HuH-7.5 (cell line): ENCODE measurements around the gene SNCG.
"Not testable (repeated sequence)": the region's sequence is repeated elsewhere in the genome, so short reads cannot be mapped to it uniquely, and the experiment has no call there.

Experiments used
- DNase-seq: peaks from one replicate; pipeline ENCODE4 v3.0.0; 2011; ENCODE audit warnings: low spot score

Gene SNCG

DNA sequence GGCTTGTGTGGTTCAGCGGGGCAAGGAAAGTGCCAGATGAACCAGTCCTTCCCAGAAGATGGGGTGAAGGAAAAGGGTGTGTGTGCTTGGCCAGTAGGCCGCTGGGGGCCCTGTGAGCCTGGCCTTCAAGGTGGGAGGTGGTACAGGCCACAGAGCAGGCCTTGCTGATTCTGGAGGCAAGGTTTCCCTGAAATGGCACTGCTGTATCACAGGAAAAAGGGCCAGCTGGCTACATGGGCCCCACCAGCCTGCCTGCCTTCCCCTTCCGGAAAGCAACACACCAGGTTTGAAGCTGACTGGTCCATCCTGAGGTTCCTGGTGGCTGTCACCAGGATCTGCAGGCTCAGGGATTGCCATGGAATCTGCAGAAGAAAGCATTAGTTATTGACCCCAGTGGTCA, 13.5 kb upstream of the SNCG start:
- no peak for DNase-seq

GRCh38 chr10:86945361-86946212, 12.8 kb upstream of the SNCG start:
- DNase-seq, result no peak

DNA sequence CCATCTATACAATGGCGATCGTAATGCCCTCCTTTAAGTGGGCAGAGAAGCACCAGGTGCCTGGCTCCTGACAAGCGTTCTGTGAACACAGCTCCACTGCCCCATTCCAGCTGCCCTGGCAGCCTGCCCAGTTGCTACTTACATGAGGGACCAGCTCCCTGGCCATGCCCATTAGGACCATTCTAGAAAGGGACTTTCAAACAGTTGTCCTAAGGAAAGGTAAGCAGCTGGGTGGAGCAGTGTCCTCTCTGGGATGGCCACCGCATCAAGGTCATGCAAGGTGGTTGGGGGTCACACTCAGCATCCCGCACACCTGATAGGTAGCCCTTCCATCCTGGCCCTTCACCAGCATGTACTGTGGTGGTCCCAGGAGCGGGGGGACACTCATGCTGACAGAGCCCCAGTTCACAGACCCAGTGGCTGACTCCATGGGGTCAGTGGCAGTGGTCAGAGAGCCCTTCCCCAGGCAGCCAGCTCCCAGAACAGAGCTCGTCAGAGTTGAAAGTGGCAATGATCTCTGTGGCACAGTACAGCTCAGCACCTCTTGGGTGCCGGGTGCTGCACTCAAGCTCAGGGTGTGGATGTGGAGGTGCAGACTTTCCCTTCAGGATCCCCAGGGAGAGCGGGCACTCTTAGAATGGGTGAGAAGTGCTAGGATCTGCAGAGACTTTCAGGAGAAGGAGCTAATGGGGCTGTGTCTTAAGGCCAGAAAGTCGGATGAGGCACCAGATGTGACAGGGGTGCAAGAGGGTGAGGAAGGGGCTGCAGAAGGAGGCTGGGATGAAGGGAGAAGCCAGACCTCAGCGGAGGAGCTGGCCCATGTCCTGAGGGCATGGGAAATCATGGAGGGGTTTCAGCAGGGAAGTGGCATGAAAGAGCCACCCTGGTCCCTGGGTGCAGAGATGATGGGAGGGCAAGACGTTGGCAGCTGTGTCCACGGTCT, 11.9 kb upstream of the SNCG start:
- no peak for DNase-seq

GRCh38 chr10:86947806-86948205, 10.6 kb upstream of the SNCG start:
- not testable (repeated sequence) for DNase-seq

- no peak for DNase-seq
These were observed 8.1 kb upstream of the SNCG start for GRCh38 chr10:86950349-86950748.

- no peak for DNase-seq
These were observed 7.1 kb upstream of the SNCG start for GRCh38 chr10:86951184-86951761.

- DNase-seq, result no peak
These were observed 6.3 kb upstream of the SNCG start for GRCh38 chr10:86952106-86952505.

DNA sequence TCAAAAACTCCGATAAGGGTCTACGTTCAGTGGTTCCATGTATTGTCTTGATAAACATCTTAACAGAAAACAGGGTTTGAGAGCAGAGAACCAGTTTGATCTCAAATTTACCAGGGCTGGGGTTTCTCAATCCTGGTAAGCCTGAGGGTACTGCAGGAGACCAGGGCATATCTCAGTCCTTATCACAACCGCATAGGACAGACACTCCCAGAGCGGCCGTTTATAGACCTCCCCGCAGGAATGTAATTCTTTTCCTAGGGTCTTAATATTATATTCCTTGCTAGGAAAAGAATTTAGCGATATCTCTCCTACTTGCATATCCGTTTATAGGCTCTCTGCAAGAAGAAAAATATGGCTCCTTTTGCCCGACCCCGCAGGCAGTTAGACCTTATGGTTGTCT, 5.7 kb upstream of the SNCG start:
- not testable (repeated sequence) for DNase-seq

DNA sequence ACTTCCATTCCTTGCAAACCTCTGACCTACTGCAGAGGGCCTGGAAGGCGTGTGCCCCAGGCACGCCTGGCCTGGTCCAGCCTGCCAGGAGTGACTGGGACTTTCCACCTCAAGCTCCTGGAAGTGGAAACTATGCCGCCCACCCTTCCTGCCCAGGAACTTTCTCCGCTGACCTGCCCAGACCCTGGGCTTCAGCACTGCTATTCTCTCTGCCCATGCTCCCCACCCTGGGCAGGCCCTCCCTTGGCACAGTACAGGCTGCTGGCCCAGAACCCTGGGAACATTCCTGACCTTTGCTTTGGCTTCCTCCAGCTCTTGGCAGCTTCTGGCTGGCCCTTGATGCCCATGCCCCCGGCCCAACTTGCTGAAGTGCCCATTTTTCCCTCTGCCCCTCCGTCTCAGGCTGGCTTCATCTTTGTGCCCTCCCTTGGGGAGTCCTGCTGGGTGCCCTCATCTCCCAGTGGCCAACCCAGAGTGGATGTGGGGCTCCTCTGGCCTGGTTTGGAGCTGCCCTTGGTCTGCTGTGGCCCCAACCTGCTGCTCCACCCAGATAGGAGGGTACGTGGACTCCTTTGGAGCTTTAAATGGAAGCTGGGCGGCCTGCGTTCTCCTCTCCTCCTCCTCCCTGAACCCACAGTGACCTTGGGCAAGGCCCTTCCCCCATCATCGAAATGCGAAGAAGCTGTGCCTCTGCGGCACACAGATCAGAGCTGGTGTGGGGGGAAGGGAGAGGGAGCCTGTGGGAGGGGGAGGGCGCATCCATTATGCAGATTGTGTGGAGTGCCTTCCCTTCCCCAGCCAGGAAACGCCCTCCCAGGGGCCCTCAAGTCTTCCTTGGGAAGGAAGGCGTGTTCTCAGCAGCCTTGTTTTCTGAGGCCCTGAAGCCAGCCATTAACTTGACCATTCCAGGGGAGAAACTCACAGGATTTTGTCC, 4.4 kb upstream of the SNCG start:
- DNase-seq, result no peak

- DNase-seq, result no peak
These were observed 3.5 kb upstream of the SNCG start for GRCh38 chr10:86954681-86955500.

- no peak for DNase-seq
These were observed 2.8 kb upstream of the SNCG start for GRCh38 chr10:86955501-86956194.

DNA sequence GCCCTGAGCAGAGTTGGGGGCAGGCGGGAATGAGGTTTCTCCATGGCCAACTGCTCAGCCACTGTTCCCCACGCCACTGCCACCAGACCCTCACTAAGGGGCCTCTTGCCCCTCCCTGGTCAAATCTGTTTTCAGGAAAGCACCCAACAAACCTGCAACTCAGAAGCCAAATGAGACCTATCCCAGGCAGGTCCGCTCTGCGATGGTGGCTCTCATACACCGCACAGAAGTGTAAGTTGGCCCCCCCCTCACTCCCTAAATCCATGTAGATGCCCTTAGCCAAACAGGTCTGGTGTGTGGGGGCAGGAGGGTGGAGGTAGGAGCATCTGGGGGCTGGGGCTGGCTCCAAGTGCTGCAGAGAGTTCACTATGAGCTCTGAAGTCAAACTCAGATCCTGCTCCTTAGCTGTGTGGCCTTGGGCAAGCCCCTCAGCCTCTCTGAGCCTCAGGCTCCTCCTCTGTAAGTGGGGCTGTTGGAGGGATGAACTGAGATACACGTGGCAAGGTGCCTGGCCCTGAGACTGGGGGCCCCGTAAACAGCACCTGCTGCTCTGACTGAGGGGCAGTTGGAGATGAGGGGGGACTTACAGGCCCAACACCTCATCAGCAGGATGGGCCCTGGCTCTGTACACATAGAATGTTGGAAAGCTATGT, 2.1 kb upstream of the SNCG start:
- DNase-seq, result no peak

GRCh38 chr10:86956848-86957448, 1.5 kb upstream of the SNCG start:
- DNase-seq, result no peak

- DNase-seq, result no peak
These were observed 806 bp upstream of the SNCG start, which contains the start of gene MMRN2 for GRCh38 chr10:86957471-86958115. Gene MMRN2 (minus strand): TSS chr10:86957615. CDS start chr10:86957541, 74 bp downstream.

GRCh38 chr10:86958901-86959736, 720 bp downstream of the SNCG start:
- no peak for DNase-seq

DNA sequence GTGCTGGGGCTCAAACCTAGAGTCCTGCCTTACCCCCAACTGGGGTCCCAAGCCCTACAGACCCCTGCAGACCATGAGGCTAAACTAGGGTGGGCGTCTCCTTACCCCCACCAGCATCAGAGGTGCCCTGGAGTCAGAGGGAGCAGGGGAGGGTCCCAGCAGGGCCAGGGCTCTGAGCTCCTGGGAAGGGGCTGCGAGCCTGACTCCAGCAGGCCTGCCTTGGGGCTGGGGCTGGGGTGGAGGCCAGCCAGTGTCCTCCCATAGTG, 1.3 kb downstream of the SNCG start:
- DNase-seq, result no peak

DNA sequence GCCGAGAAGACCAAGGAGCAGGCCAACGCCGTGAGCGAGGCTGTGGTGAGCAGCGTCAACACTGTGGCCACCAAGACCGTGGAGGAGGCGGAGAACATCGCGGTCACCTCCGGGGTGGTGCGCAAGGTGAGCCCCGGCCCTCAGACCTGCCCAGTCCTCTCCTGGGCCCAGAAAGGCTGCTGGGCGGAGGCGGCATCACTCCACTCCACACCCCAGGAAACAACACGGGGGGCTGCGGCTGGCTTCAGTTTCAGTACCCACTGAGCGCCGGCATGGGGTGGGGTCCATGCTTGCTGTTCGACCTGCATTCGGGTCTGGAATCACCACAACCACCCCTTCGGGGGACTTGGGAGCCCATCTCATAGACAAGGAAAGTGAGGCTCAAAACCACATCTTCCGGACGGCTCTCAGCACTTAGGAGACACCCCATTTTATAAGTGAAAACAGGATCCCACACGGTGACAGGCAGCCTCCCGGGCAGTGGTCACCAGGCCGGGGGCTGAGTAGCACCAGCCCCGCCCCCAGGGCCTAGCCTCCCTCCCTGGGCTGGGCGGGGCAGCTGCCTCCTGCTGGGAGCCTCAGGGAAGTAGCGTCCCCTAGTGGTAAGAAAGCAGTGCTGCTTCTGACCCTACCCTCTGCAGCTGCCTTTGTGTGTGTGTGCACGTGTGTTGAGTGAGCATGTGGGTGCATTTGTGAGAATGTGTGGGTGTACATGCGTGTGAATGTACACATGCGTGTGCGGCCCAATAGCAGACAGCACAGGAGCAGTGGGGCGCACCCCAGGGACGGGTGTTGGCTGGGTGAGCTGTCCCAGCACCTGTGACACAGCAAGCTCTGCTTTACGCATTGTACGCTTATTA, 1.8 kb downstream of the SNCG start:
- peak; percentile 77 for DNase-seq
